HepG2 (cell line): ENCODE data around the gene RBP3. TPM values are rescaled to one million over a fixed set of nuclear protein-coding genes. Genes with fewer than 3 reads are reported as not detected.

Experiments
- ATAC-seq: fragments of 200-7000 bp; cut with Tn5 transposase; 3 replicates; pipeline ENCODE4 v1.9.1; 2020; ENCODE audit warnings: mild to moderate bottlenecking, moderate library complexity
- BruUV-seq: library from RNA; stranded (reverse); fragments of 400-500 nt; replicated peaks from 2 replicates; lab custom pipeline; 2021; lab: Mats Ljungman, UMichigan
- CTCF ChIA-PET: fragments of 300-600 bp; formaldehyde crosslinking; extraction: SDS; loops from one replicate; lab custom pipeline; 2021; ENCODE audit warnings: low total read pairs, inconsistent platforms, low intra/inter-chr PET ratio; lab: Yijun Ruan, JAX
- POLR2A ChIA-PET: fragments of 350-600 bp; sonication (Branson Sonifier 250); formaldehyde crosslinking; loops from one replicate; lab custom pipeline; 2020; ENCODE audit warnings: antibody characterized with exemption, inconsistent platforms; lab: Yijun Ruan, JAX
- DNase-seq: peaks from one replicate; pipeline ENCODE4 v3.0.0-alpha.2; 2015; ENCODE audit warnings: low spot score
- FAIRE-seq: peaks from 3 replicates; lab custom pipeline; 2011; peaks lifted over from hg19 to GRCh38; lab: Jason Lieb, UNC
- H2AFZ ChIP-seq: one replicate; pipeline ENCODE4 v1.6.1; 2011; ENCODE audit warnings: low read length, inconsistent platforms
- H3K27ac ChIP-seq: fragments of 300-600 bp; 3 replicates; pipeline ENCODE4 v1.8.0; 2011; ENCODE audit warnings: mixed run types, mild to moderate bottlenecking, mixed read lengths, low read length, inconsistent platforms; ENCODE audit not compliant: insufficient read depth; ENCODE audit errors: extremely low read length
- H3K27me3 ChIP-seq, 2 experiments: fragments of 200-600 bp in 1 of 2; 2 replicates in 1 of 2; 3 replicates in 1 of 2; pipeline versions ENCODE4 v1.6.0 to v1.8.0; 2011; ENCODE audit warnings: low read length in 2 of 2, mild to moderate bottlenecking in 2 of 2, moderate library complexity in 2 of 2, inconsistent platforms in 1 of 2; ENCODE audit not compliant: insufficient read depth in 2 of 2, control insufficient read depth in 1 of 2
- H3K36me3 ChIP-seq, 2 experiments: fragments of 200-600 bp in 1 of 2; replicated peaks in 1 of 2; 2 replicates in 1 of 2; 3 replicates in 1 of 2; pipeline versions ENCODE4 v1.5.1 to v1.8.0; 2011; ENCODE audit warnings: low read length in 2 of 2, inconsistent platforms in 1 of 2; ENCODE audit not compliant: insufficient read depth in 2 of 2, control insufficient read depth in 1 of 2
- H3K4me1 ChIP-seq: 2 replicates; pipeline ENCODE4 v1.5.1; 2012; ENCODE audit warnings: low read length, inconsistent platforms; ENCODE audit not compliant: insufficient read depth
- H3K4me2 ChIP-seq: 2 replicates; pipeline ENCODE4 v1.6.0; 2011; ENCODE audit warnings: low read depth, low read length, inconsistent platforms
- H3K4me3 ChIP-seq, 3 experiments: fragments of 200-600 bp in 1 of 3; sonication (generic), shearing (Covaris generic) in 1 of 3; replicated peaks in 1 of 3; 2 replicates each; pipeline ENCODE4 v1.5.1; 2011 to 2016; ENCODE audit warnings: low read length in 3 of 3, inconsistent platforms in 2 of 3, low read depth in 2 of 3, mild to moderate bottlenecking in 2 of 3, control low read depth in 1 of 3, mixed read lengths in 1 of 3; ENCODE audit not compliant: insufficient read depth in 1 of 3
- H3K79me2 ChIP-seq: one replicate; pipeline ENCODE4 v1.6.1; 2011; ENCODE audit warnings: low read length, inconsistent platforms; ENCODE audit not compliant: insufficient read depth
- H3K9ac ChIP-seq: 2 replicates; pipeline ENCODE4 v1.6.0; 2011; ENCODE audit warnings: mild to moderate bottlenecking, low read depth, low read length, inconsistent platforms; ENCODE audit not compliant: insufficient read depth
- H3K9me3 ChIP-seq: 2 replicates; pipeline ENCODE4 v1.5.1; 2012; ENCODE audit warnings: mild to moderate bottlenecking, low read length
- H4K20me1 ChIP-seq: 2 replicates; pipeline ENCODE4 v1.6.0; 2011; ENCODE audit warnings: inconsistent platforms, mild to moderate bottlenecking, low read length, moderate library complexity; ENCODE audit not compliant: insufficient read depth
- CC2D1A ChIP-seq: sonication (generic); formaldehyde crosslinking; IDR thresholded peaks from 2 replicates; pipeline ENCODE4 v1.8.1; 2023; ENCODE audit warnings: mild to moderate bottlenecking, missing genetic modification reagents
- CENPX ChIP-seq: sonication (generic); formaldehyde crosslinking; IDR thresholded peaks from 2 replicates; pipeline ENCODE4 v1.9.0; 2021; ENCODE audit warnings: mild to moderate bottlenecking, missing genetic modification reagents, moderate library complexity
- FOXM1 ChIP-seq: sonication (generic); formaldehyde crosslinking; IDR thresholded peaks from 2 replicates; pipeline ENCODE4 v1.5.0; 2020; ENCODE audit warnings: missing genetic modification reagents
- GATA4 ChIP-seq: sonication (generic); IDR thresholded peaks from 2 replicates; pipeline ENCODE4 v1.6.1; 2016; ENCODE audit warnings: antibody characterized with exemption, low read depth, borderline replicate concordance
- RFXAP ChIP-seq: sonication (generic); formaldehyde crosslinking; IDR thresholded peaks from 2 replicates; pipeline ENCODE4 v1.4.0; 2020; ENCODE audit warnings: missing genetic modification reagents, borderline replicate concordance
- SRSF4 ChIP-seq: fragments of 200-400 bp; formaldehyde crosslinking; IDR thresholded peaks from one replicate; pipeline ENCODE4 v1.6.1; 2018; ENCODE audit warnings: mild to moderate bottlenecking, low read depth, low read length, moderate library complexity; ENCODE audit not compliant: poor library complexity, severe bottlenecking
- WGBS: methylation state at CpG from one replicate; pipeline ENCODE4 v1.1.6; 2017; ENCODE audit warnings: low lambda C conversion rate; 5-methylcytosine and 5-hydroxymethylcytosine counted together
- in situ Hi-C: cut with HindIII; loops from 2 replicates; pipeline ENCODE4 v1.10.0; 2017; ENCODE audit warnings: low pct_unique_long_range_greater_than_20kb; ENCODE audit not compliant: extremely low pct_ligation_motif_present
- intact Hi-C: fragments of 100-400 bp; cut with micrococcal nuclease; formaldehyde crosslinking; loops from one replicate; pipeline ENCODE4 v1.10.0; 2022; ENCODE audit not compliant: unreplicated experiment
- polyA plus RNA-seq, 8 experiments: library from polyadenylated mRNA; depleted of rRNA in 3 of 8; stranded (reverse) in 7 of 8; unstranded in 1 of 8; fragments of >200 nt; fragmentation: Illumina TruSeq in 4 of 8; extraction: Trizol in 4 of 8; gene quantifications; 2 replicates each; pipeline versions ENCODE4 v1.2.1 to v1.2.3, GENCODE V29; 2011 to 2016; ENCODE audit warnings: low read depth in 4 of 8, missing spikeins in 1 of 8, mixed read lengths in 1 of 8; ENCODE audit not compliant: insufficient read depth in 1 of 8
- total RNA-seq, 5 experiments: library from RNA; depleted of rRNA; stranded (reverse); fragments of >200 nt; fragmentation: Illumina TruSeq; extraction: Trizol; gene quantifications; 2 replicates each; pipeline ENCODE4 v1.2.3, GENCODE V29; 2016; ENCODE audit warnings: low read depth in 1 of 5
- TF ChIP-seq, protein P1 (sequence below), 2 experiments: sonication (generic) in 1 of 2; formaldehyde crosslinking in 1 of 2; IDR thresholded peaks; 2 replicates each; pipeline versions ENCODE4 v1.5.1 to v1.6.1; 2011 to 2020; ENCODE audit warnings: borderline replicate concordance in 1 of 2, low read depth in 1 of 2, low read length in 1 of 2, mild to moderate bottlenecking in 1 of 2, missing genetic modification reagents in 1 of 2, moderate library complexity in 1 of 2
- TF ChIP-seq, protein P2 (sequence below): sonication (generic); formaldehyde crosslinking; IDR thresholded peaks from 2 replicates; pipeline ENCODE4 v1.4.0; 2020; ENCODE audit warnings: missing genetic modification reagents

The RBP3 gene
- total and polyA plus RNA-seq, 2 of the 13 experiments (the other 11 are each of a cell fraction or from before 2014, with no cell fraction given): not detected

DNA sequence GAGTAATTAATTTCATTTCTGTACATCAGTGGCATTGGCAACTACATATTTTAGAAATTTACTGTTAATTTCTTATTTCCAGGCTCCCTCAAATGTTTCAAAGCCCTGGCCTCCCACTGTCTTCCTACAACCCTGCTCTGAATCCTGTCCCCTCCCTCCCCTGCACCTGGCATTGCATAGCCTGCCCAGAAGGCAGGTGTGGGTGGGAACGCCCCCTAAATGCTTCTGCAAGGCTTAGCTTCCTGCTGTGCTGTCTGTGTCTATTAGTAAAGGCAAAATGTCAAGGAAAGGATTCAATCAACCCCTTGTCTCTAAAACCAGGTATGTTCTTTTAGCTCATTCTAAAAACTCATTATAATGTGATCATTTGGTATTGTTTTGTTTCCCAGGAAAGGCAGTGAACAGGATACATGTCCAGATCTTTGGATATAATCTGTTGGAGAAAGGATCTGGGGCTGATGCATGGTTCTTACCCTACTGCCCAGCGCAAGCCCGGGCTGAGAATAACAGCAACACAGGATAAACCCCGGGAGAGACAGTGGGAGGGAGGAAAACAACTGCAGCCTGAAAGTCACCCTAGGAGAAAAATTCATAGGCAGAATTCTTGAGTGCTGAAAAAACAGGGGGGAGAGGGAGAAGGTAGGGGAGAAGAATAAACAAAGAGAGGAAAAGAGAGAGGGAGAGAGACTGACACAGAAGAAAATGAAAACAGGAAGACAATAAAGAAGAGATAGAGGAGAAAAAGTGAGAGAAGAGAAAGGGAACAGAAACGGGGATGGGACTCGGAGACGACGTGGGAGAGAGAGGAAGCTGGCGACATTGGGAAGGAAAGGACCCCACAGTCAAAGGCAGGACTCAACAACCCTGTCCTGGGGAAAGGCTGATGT lies 35.3 kb downstream of the RBP3 start:
- H3K4me1 ChIP-seq: peaks cover 32% of the 10 kb centered on the region
- CTCF ChIA-PET: no interaction called here
- TF ChIP-seq, protein P1, sequence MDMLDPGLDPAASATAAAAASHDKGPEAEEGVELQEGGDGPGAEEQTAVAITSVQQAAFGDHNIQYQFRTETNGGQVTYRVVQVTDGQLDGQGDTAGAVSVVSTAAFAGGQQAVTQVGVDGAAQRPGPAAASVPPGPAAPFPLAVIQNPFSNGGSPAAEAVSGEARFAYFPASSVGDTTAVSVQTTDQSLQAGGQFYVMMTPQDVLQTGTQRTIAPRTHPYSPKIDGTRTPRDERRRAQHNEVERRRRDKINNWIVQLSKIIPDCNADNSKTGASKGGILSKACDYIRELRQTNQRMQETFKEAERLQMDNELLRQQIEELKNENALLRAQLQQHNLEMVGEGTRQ (IDR thresholded peaks at IDR 0.05; ENCODE audit: low read depth, low read length): no peak
- TF ChIP-seq, protein P1 (CRISPR knock-in tag; IDR thresholded peaks at IDR 0.05; ENCODE audit: borderline replicate concordance): no peak
- TF ChIP-seq FOXM1 (CRISPR knock-in tag) (no peak), CENPX (CRISPR knock-in tag) (no peak), GATA4 (no peak), SRSF4 (no peak), RFXAP (CRISPR knock-in tag) (no peak), CC2D1A (CRISPR knock-in tag) (no peak)
- TF ChIP-seq, protein P2, sequence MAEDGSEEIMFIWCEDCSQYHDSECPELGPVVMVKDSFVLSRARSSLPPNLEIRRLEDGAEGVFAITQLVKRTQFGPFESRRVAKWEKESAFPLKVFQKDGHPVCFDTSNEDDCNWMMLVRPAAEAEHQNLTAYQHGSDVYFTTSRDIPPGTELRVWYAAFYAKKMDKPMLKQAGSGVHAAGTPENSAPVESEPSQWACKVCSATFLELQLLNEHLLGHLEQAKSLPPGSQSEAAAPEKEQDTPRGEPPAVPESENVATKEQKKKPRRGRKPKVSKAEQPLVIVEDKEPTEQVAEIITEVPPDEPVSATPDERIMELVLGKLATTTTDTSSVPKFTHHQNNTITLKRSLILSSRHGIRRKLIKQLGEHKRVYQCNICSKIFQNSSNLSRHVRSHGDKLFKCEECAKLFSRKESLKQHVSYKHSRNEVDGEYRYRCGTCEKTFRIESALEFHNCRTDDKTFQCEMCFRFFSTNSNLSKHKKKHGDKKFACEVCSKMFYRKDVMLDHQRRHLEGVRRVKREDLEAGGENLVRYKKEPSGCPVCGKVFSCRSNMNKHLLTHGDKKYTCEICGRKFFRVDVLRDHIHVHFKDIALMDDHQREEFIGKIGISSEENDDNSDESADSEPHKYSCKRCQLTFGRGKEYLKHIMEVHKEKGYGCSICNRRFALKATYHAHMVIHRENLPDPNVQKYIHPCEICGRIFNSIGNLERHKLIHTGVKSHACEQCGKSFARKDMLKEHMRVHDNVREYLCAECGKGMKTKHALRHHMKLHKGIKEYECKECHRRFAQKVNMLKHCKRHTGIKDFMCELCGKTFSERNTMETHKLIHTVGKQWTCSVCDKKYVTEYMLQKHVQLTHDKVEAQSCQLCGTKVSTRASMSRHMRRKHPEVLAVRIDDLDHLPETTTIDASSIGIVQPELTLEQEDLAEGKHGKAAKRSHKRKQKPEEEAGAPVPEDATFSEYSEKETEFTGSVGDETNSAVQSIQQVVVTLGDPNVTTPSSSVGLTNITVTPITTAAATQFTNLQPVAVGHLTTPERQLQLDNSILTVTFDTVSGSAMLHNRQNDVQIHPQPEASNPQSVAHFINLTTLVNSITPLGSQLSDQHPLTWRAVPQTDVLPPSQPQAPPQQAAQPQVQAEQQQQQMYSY (CRISPR knock-in tag): no peak
- TF ChIP-seq, all 625 proteins: peak for 0
- Histone ChIP-seq H3K9ac (no peak overlapping the region), H3K79me2 (no peaks in the 10 kb centered on the region), H3K4me3 (peak overlapping the region; percentile 58 to 76 (median 66); a peak in 3 of 6 replicates), H3K36me3 (no peaks in the 10 kb centered on the region), H3K4me2 (peak overlapping the region; percentile 82), H2AFZ (no peak overlapping the region), H3K9me3 (0 out of 2 replicates have a peak, but pooled peaks cover 4% of the 10 kb centered on the region), H3K27me3 (peaks cover 3 to 20% of the 10 kb centered on the region in 2 experiments; a peak in 4 of 5 replicates), H4K20me1 (no peaks in the 10 kb centered on the region), H3K27ac (no peak overlapping the region)
- no TSS peak for BruUV-seq
- WGBS: 21% methylated on average over 9 of the region's 9 CpGs
- DNase-seq (no peak), FAIRE-seq (no peak), ATAC-seq (no peak)
- in situ Hi-C loops (loop anchor here (5.0 to 10.0 kb wide), 2 partner anchors 1101 to 1279 kb away; no protein-coding TSS in a partner anchor), intact Hi-C loops (no loop called here)
- POLR2A ChIA-PET: no interaction called here
